Measurements from ENCODE around the gene MXD3.
A peak's percentile ranks its signal among the peaks of the same experiment; 100 is the strongest.
"Not testable (repeated sequence)": the region's sequence is repeated elsewhere in the genome, so short reads cannot be mapped to it uniquely, and the experiment has no call there.

MXD3 gene

GRCh38 chr5:177343777-177344176 lies 32.1 kb upstream of the MXD3 start:
- Histone ChIP-seq H3K9me3 (ENCODE audit: control insufficient read depth, low read length) (no peaks in the 10 kb centered on the region), H2BK5ac (ENCODE audit: low read depth, low read length, poor library complexity, severe bottlenecking) (no peak overlapping the region), H3K4me3 (ENCODE audit: insufficient read depth in 1 of 2, low read depth in 1 of 2, low read length in 2 of 2) (no peak overlapping the region), H2AK5ac (ENCODE audit: low read length, severe bottlenecking) (no peak overlapping the region), H2BK120ac (ENCODE audit: low read depth, low read length) (no peak overlapping the region), H3K23ac (ENCODE audit: low read length in 2 of 2) (no peak overlapping the region), H3K36me3 (ENCODE audit: control insufficient read depth in 1 of 2, insufficient read depth in 2 of 2, low read depth in 1 of 2, low read length in 2 of 2) (peaks cover 27 to 42% of the 10 kb centered on the region in 2 experiments), H3K4me1 (ENCODE audit: control insufficient read depth, insufficient read depth, low read depth, low read length) (peaks cover 4% of the 10 kb centered on the region), H4K91ac (ENCODE audit: low read length) (no peak overlapping the region), H3K18ac (ENCODE audit: low read depth in 1 of 2, low read length in 2 of 2) (no peak overlapping the region), H3K27me3 (ENCODE audit: control insufficient read depth in 1 of 2, insufficient read depth in 1 of 2, low read length in 2 of 2) (no peaks in the 10 kb centered on the region), H3K27ac (ENCODE audit: low read length, poor library complexity, severe bottlenecking) (no peak overlapping the region), H3K4me2 (ENCODE audit: low read length, poor library complexity, severe bottlenecking) (no peak overlapping the region), H3K14ac (ENCODE audit: low read length in 2 of 2) (no peak overlapping the region), H2BK12ac (ENCODE audit: low read length in 2 of 2) (no peak overlapping the region), H2BK15ac (ENCODE audit: low read depth, poor library complexity, severe bottlenecking) (no peak overlapping the region), H3K9ac (ENCODE audit: low read length) (no peak overlapping the region), H3K79me1 (replicated peaks; ENCODE audit: low read length, poor library complexity, severe bottlenecking) (peaks cover 12% of the 10 kb centered on the region), H4K8ac (ENCODE audit: low read length) (no peak overlapping the region), H2AFZ (ENCODE audit: low read depth, low read length) (no peak overlapping the region), H3K4ac (ENCODE audit: low read depth in 1 of 2, low read length in 2 of 2) (no peak overlapping the region)
- 100% methylated on average over 6 of the region's 6 CpGs for WGBS
- DNase-seq, result no peak

GRCh38 chr5:177343000-177343399 lies 31.3 kb upstream of the MXD3 start:
- not testable (repeated sequence) for H3K4me1 ChIP-seq (ENCODE audit: control insufficient read depth, insufficient read depth, low read depth, low read length); H3K14ac ChIP-seq (ENCODE audit: low read length in 2 of 2); H2AK5ac ChIP-seq (ENCODE audit: low read length, severe bottlenecking); H4K8ac ChIP-seq (ENCODE audit: low read length); H2AFZ ChIP-seq (ENCODE audit: low read depth, low read length); H2BK5ac ChIP-seq (ENCODE audit: low read depth, low read length, poor library complexity, severe bottlenecking); H3K4me3 ChIP-seq (ENCODE audit: insufficient read depth in 1 of 2, low read depth in 1 of 2, low read length in 2 of 2); H3K18ac ChIP-seq (ENCODE audit: low read depth in 1 of 2, low read length in 2 of 2); H3K9me3 ChIP-seq (ENCODE audit: control insufficient read depth, low read length); DNase-seq; H3K4me2 ChIP-seq (ENCODE audit: low read length, poor library complexity, severe bottlenecking); H3K23ac ChIP-seq (ENCODE audit: low read length in 2 of 2); H2BK12ac ChIP-seq (ENCODE audit: low read length in 2 of 2); H2BK120ac ChIP-seq (ENCODE audit: low read depth, low read length); H4K91ac ChIP-seq (ENCODE audit: low read length); H3K4ac ChIP-seq (ENCODE audit: low read depth in 1 of 2, low read length in 2 of 2); H3K27me3 ChIP-seq (ENCODE audit: control insufficient read depth in 1 of 2, insufficient read depth in 1 of 2, low read length in 2 of 2); H3K9ac ChIP-seq (ENCODE audit: low read length); H3K27ac ChIP-seq (ENCODE audit: low read length, poor library complexity, severe bottlenecking); H2BK15ac ChIP-seq (ENCODE audit: low read depth, poor library complexity, severe bottlenecking)
- H3K79me1 ChIP-seq (replicated peaks; ENCODE audit: low read length, poor library complexity, severe bottlenecking), result peaks cover 20% of the 10 kb centered on the region
- WGBS, result 95% methylated on average over 6 of the region's 14 CpGs
- peaks cover 35 to 49% of the 10 kb centered on the region in 2 experiments for H3K36me3 ChIP-seq (ENCODE audit: control insufficient read depth in 1 of 2, insufficient read depth in 2 of 2, low read depth in 1 of 2, low read length in 2 of 2)

- no peak for DNase-seq
- Histone ChIP-seq H3K23ac (ENCODE audit: low read length in 2 of 2) (no peak overlapping the region), H3K4me3 (ENCODE audit: insufficient read depth in 1 of 2, low read depth in 1 of 2, low read length in 2 of 2) (no peak overlapping the region)
Measured at GRCh38 chr5:177339107-177339638, 27.5 kb upstream of the MXD3 start.

GRCh38 chr5:177338251-177339106 lies 26.8 kb upstream of the MXD3 start:
- H2BK120ac ChIP-seq (ENCODE audit: low read depth, low read length), result no peak overlapping the region
- H4K8ac ChIP-seq (ENCODE audit: low read length), result no peak overlapping the region
- no peak overlapping the region for H2BK15ac ChIP-seq (ENCODE audit: low read depth, poor library complexity, severe bottlenecking)
- no peak overlapping the region for H3K9ac ChIP-seq (ENCODE audit: low read length)
- WGBS, result 92% methylated on average over 21 of the region's 22 CpGs
- no peaks in the 10 kb centered on the region for H3K9me3 ChIP-seq (ENCODE audit: control insufficient read depth, low read length)
- no peaks in the 10 kb centered on the region for H3K27me3 ChIP-seq (ENCODE audit: control insufficient read depth in 1 of 2, insufficient read depth in 1 of 2, low read length in 2 of 2)
- H3K14ac ChIP-seq (ENCODE audit: low read length in 2 of 2), result no peak overlapping the region
- H4K91ac ChIP-seq (ENCODE audit: low read length), result no peak overlapping the region
- no peak overlapping the region for H2AK5ac ChIP-seq (ENCODE audit: low read length, severe bottlenecking)
- H3K4me1 ChIP-seq (ENCODE audit: control insufficient read depth, insufficient read depth, low read depth, low read length), result peaks cover 2% of the 10 kb centered on the region
- no peak overlapping the region for H2BK5ac ChIP-seq (ENCODE audit: low read depth, low read length, poor library complexity, severe bottlenecking)
- no peak overlapping the region for H3K23ac ChIP-seq (ENCODE audit: low read length in 2 of 2)
- H3K4me2 ChIP-seq (ENCODE audit: low read length, poor library complexity, severe bottlenecking), result no peak overlapping the region
- peaks cover 46% of the 10 kb centered on the region for H3K79me1 ChIP-seq (replicated peaks; ENCODE audit: low read length, poor library complexity, severe bottlenecking)
- no peak overlapping the region for H2AFZ ChIP-seq (ENCODE audit: low read depth, low read length)
- no peak overlapping the region for H2BK12ac ChIP-seq (ENCODE audit: low read length in 2 of 2)
- H3K4ac ChIP-seq (ENCODE audit: low read depth in 1 of 2, low read length in 2 of 2), result no peak overlapping the region
- no peak overlapping the region for H3K27ac ChIP-seq (ENCODE audit: low read length, poor library complexity, severe bottlenecking)
- H3K18ac ChIP-seq (ENCODE audit: low read depth in 1 of 2, low read length in 2 of 2), result no peak overlapping the region
- no peak for DNase-seq
- H3K4me3 ChIP-seq (ENCODE audit: insufficient read depth in 1 of 2, low read depth in 1 of 2, low read length in 2 of 2), result no peak overlapping the region
- H3K36me3 ChIP-seq (ENCODE audit: control insufficient read depth in 1 of 2, insufficient read depth in 2 of 2, low read depth in 1 of 2, low read length in 2 of 2), result peaks cover 66 to 71% of the 10 kb centered on the region in 2 experiments

More at GRCh38 chr5:177339107-177339638, 27.5 kb upstream of the MXD3 start:
- no peak overlapping the region for H2BK120ac ChIP-seq (ENCODE audit: low read depth, low read length)
- H3K4me1 ChIP-seq (ENCODE audit: control insufficient read depth, insufficient read depth, low read depth, low read length), result peaks cover 2% of the 10 kb centered on the region
- H3K27ac ChIP-seq (ENCODE audit: low read length, poor library complexity, severe bottlenecking), result no peak overlapping the region
- peak overlapping the region; percentile 38 for H4K8ac ChIP-seq (ENCODE audit: low read length)
- H3K9me3 ChIP-seq (ENCODE audit: control insufficient read depth, low read length), result no peaks in the 10 kb centered on the region
- H3K79me1 ChIP-seq (replicated peaks; ENCODE audit: low read length, poor library complexity, severe bottlenecking), result peaks cover 44% of the 10 kb centered on the region
- H2BK12ac ChIP-seq (ENCODE audit: low read length in 2 of 2), result no peak overlapping the region
- H3K4me2 ChIP-seq (ENCODE audit: low read length, poor library complexity, severe bottlenecking), result no peak overlapping the region
- H3K36me3 ChIP-seq (ENCODE audit: control insufficient read depth in 1 of 2, insufficient read depth in 2 of 2, low read depth in 1 of 2, low read length in 2 of 2), result peaks cover 61 to 67% of the 10 kb centered on the region in 2 experiments
- WGBS, result 82% methylated on average over 11 of the region's 11 CpGs
- no peak overlapping the region for H2AK5ac ChIP-seq (ENCODE audit: low read length, severe bottlenecking)
- H4K91ac ChIP-seq (ENCODE audit: low read length), result no peak overlapping the region
- no peak overlapping the region for H2BK5ac ChIP-seq (ENCODE audit: low read depth, low read length, poor library complexity, severe bottlenecking)
- H3K14ac ChIP-seq (ENCODE audit: low read length in 2 of 2), result no peak overlapping the region
- no peaks in the 10 kb centered on the region for H3K27me3 ChIP-seq (ENCODE audit: control insufficient read depth in 1 of 2, insufficient read depth in 1 of 2, low read length in 2 of 2)
- H3K4ac ChIP-seq (ENCODE audit: low read depth in 1 of 2, low read length in 2 of 2), result no peak overlapping the region
- no peak overlapping the region for H3K18ac ChIP-seq (ENCODE audit: low read depth in 1 of 2, low read length in 2 of 2)
- no peak overlapping the region for H3K9ac ChIP-seq (ENCODE audit: low read length)
- H2AFZ ChIP-seq (ENCODE audit: low read depth, low read length), result no peak overlapping the region
- H2BK15ac ChIP-seq (ENCODE audit: low read depth, poor library complexity, severe bottlenecking), result no peak overlapping the region
